GM18498 (cell line): ENCODE data around the gene G6PD.
"Not testable (repeated sequence)": the region's sequence is repeated elsewhere in the genome, so short reads cannot be mapped to it uniquely, and the experiment has no call there.

Experiments used
- ATAC-seq: cut with Tn5 transposase; IDR thresholded peaks from one replicate; pipeline ENCODE4 v1.9.1; 2021; ENCODE audit warnings: mild to moderate bottlenecking, moderate library complexity; ENCODE audit not compliant: unreplicated experiment

G6PD gene

GRCh38 chrX:154515966-154516655 lies 30.5 kb downstream of the G6PD start, which contains the start of gene FAM3A:
FAM3A (minus strand) TSS chrX:154516232; CDS start chrX:154515772, 460 bp downstream.
- peak; percentile 93 for ATAC-seq

- ATAC-seq = peak; percentile 3
These were observed 31.3 kb downstream of the G6PD start for GRCh38 chrX:154515090-154515965.

GRCh38 chrX:154513716-154514115 lies 32.9 kb downstream of the G6PD start:
- ATAC-seq = no peak

- ATAC-seq = no peak
These were observed 33.6 kb downstream of the G6PD start for GRCh38 chrX:154512879-154513553.

GRCh38 chrX:154511761-154512160 lies 34.9 kb downstream of the G6PD start:
- ATAC-seq = no peak

GRCh38 chrX:154509455-154509854 lies 37.2 kb downstream of the G6PD start:
- no peak for ATAC-seq

GRCh38 chrX:154508384-154508745 lies 38.3 kb downstream of the G6PD start:
- no peak for ATAC-seq

- ATAC-seq = no peak
These were observed 38.8 kb downstream of the G6PD start for GRCh38 chrX:154507673-154508383.

GRCh38 chrX:154506483-154507332 lies 39.9 kb downstream of the G6PD start:
- ATAC-seq = no peak

- no peak for ATAC-seq
These were observed 40.9 kb downstream of the G6PD start for GRCh38 chrX:154505734-154506133.

GRCh38 chrX:154502989-154503388 lies 43.7 kb downstream of the G6PD start:
- ATAC-seq = no peak

GRCh38 chrX:154502098-154502497 lies 44.5 kb downstream of the G6PD start:
- no peak for ATAC-seq

GRCh38 chrX:154501423-154501822 lies 45.2 kb downstream of the G6PD start:
- not testable (repeated sequence) for ATAC-seq

GRCh38 chrX:154496591-154497137 lies 50.0 kb downstream of the G6PD start:
- not testable (repeated sequence) for ATAC-seq

- ATAC-seq = no peak
These were observed 51.1 kb downstream of the G6PD start for GRCh38 chrX:154495472-154495922.

GRCh38 chrX:154494715-154495114 lies 51.9 kb downstream of the G6PD start:
- no peak for ATAC-seq

GRCh38 chrX:154490414-154491083 lies 56.1 kb downstream of the G6PD start, which contains the start of gene SLC10A3:
SLC10A3 (minus strand) TSS chrX:154490629; CDS start chrX:154488940, 1,689 bp downstream.
- ATAC-seq = peak; percentile 80

GRCh38 chrX:154490021-154490413 lies 56.6 kb downstream of the G6PD start:
- ATAC-seq = peak; percentile 23

GRCh38 chrX:154489182-154489581 lies 57.5 kb downstream of the G6PD start:
- ATAC-seq = no peak
